Activated T-cell treated with anti-CD3 and anti-CD28 coated beads for 48 hours (primary cell): ENCODE results near the gene TMEM95.

Experiments used
- DNase-seq: peaks from one replicate; pipeline ENCODE4 v3.0.0-alpha.2; 2020; ENCODE audit warnings: low read depth

Gene TMEM95

DNA sequence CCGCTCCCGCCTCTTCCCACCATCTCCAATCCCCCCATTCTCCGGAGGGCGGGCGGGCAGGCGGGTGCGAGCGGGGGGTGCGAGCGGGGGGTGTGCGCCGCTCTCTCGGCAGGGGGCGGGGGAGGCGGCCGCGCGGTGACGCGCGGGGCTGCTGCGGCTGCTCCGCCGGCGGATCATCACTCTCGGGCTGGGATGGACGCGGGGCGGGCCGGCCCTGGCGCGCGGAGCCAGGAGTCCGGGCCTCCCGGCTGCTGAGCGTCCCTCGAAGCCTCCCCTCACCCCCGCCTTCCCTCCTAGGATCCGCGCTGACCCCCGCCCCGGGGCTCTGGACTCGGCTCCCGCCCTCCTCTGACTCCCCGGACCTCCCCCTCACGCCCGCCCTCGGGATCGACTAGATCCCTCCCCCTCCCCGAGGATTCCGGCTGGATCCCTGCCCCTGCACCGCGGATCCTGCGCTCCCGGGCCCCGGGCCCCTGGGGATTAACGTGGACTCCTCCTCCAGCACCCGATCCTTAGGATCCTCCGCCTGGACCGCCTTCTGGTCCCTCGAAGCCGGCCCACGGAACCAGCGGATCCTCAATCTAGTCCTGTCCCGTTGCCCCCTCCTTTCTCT, 49.9 kb downstream of the TMEM95 start:
- peak; percentile 66 for DNase-seq

DNA sequence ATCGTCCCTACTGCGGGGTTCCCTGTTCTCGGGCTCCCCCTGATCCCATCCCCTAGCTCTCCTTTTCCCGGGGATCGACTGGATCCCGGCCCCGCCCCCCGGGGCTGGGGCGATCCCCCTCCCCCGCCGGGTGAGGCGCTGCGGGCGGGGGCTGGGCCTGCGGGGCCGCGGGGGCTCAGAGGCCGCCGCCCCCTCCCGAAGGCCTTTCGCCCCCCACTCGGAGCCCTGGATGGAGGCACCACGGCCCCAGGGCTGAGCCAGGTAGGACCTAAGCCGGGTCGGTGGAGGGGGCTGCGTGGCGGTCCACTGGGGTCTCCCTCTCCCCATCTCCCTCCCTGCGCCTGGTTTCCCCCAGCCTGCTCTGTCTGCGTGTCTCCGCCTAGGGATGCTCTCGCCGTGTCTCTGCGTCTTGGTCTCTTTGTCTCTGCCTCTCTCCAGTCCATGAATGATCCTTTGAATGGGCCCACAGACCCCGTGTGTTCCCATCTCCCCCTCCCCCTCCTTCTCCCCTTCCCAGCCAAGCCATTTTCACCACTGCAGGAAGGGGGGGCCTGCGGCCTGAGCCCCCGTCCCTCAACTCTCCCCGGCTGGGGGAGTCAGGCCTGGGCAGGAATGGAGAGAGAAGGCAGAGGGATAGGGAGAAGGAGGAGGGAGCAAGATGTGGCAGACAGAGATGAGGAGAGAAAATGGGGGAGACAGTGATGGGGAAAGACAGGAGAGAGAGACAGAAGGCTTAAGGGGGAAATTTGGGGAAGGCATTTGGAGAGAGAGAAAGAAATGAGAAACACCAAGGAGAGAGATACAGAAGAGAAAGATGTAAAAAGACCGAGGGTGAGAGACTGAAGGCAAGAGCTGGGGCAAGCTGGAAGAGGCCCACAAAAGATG, 50.6 kb downstream of the TMEM95 start:
- DNase-seq: no peak

GRCh38 chr17:7406235-7406825, 51.4 kb downstream of the TMEM95 start:
- DNase-seq: no peak
